ENCODE results near the gene PDE8A. TPM values are rescaled to one million over a fixed set of nuclear protein-coding genes. Genes with fewer than 3 reads are reported as not detected.

The PDE8A gene
- total RNA-seq, 1 donor from 2014 or later = 8.6 TPM

GRCh38 chr15:85133709-85134108 lies 152.1 kb downstream of the PDE8A start:
- H3K4me3 Mint-ChIP-seq = no peak overlapping the region
- TF ChIP-seq CTCF (conservative IDR thresholded peaks at IDR 0.05) = no peak
- peaks cover 7% of the 10 kb centered on the region for H3K4me1 Mint-ChIP-seq
- peaks cover 9% of the 10 kb centered on the region for H3K9me3 Mint-ChIP-seq
- H3K36me3 Mint-ChIP-seq (ENCODE audit: low read depth) = peaks cover 30% of the 10 kb centered on the region
- H3K27me3 Mint-ChIP-seq (ENCODE audit: low read depth) = no peaks in the 10 kb centered on the region
- H3K27ac Mint-ChIP-seq (ENCODE audit: unreplicated experiment) = no peak overlapping the region
- DNase-seq (ENCODE audit: low read depth, low spot score) = no peak

GRCh38 chr15:85137489-85138168 lies 156.0 kb downstream of the PDE8A start:
- Mint-ChIP-seq H3K9me3 (peaks cover 2% of the 10 kb centered on the region), H3K36me3 (ENCODE audit: low read depth) (peaks cover 5% of the 10 kb centered on the region), H3K4me1 (peaks cover 7% of the 10 kb centered on the region), H3K27me3 (ENCODE audit: low read depth) (no peaks in the 10 kb centered on the region), H3K27ac (ENCODE audit: unreplicated experiment) (no peak overlapping the region), H3K4me3 (no peak overlapping the region)
- no peak for TF ChIP-seq CTCF (conservative IDR thresholded peaks at IDR 0.05)
- no peak for DNase-seq (ENCODE audit: low read depth, low spot score)

GRCh38 chr15:85139391-85139790 lies 157.7 kb downstream of the PDE8A start:
- Mint-ChIP-seq H3K4me1 (peaks cover 7% of the 10 kb centered on the region), H3K27me3 (ENCODE audit: low read depth) (no peaks in the 10 kb centered on the region), H3K27ac (ENCODE audit: unreplicated experiment) (no peak overlapping the region), H3K4me3 (no peak overlapping the region), H3K36me3 (ENCODE audit: low read depth) (no peaks in the 10 kb centered on the region), H3K9me3 (peaks cover under 1% of the 10 kb centered on the region)
- no peak for TF ChIP-seq CTCF (conservative IDR thresholded peaks at IDR 0.05)
- no peak for DNase-seq (ENCODE audit: low read depth, low spot score)

GRCh38 chr15:85141726-85142125 lies 160.1 kb downstream of the PDE8A start:
- Mint-ChIP-seq H3K9me3 (peaks cover 6% of the 10 kb centered on the region), H3K27me3 (ENCODE audit: low read depth) (no peaks in the 10 kb centered on the region), H3K4me1 (peaks cover 7% of the 10 kb centered on the region), H3K4me3 (no peak overlapping the region), H3K27ac (ENCODE audit: unreplicated experiment) (no peak overlapping the region), H3K36me3 (ENCODE audit: low read depth) (no peaks in the 10 kb centered on the region)
- no peak for DNase-seq (ENCODE audit: low read depth, low spot score)
- TF ChIP-seq CTCF (conservative IDR thresholded peaks at IDR 0.05) = no peak

GRCh38 chr15:85142312-85142711 lies 160.7 kb downstream of the PDE8A start:
- Mint-ChIP-seq H3K9me3 (peaks cover 6% of the 10 kb centered on the region), H3K36me3 (ENCODE audit: low read depth) (no peaks in the 10 kb centered on the region), H3K4me3 (no peak overlapping the region), H3K27ac (ENCODE audit: unreplicated experiment) (no peak overlapping the region), H3K27me3 (ENCODE audit: low read depth) (no peaks in the 10 kb centered on the region), H3K4me1 (peaks cover 7% of the 10 kb centered on the region)
- no peak for DNase-seq (ENCODE audit: low read depth, low spot score)
- TF ChIP-seq CTCF (conservative IDR thresholded peaks at IDR 0.05) = no peak
